HL-60/S4 treated with phorbol 12-myristate 13-acetate at 8.2 ng/mL for 4 days and 3 days (cell line): ENCODE results near the gene PIEZO2.
"Not testable (repeated sequence)": the region's sequence is repeated elsewhere in the genome, so short reads cannot be mapped to it uniquely, and the experiment has no call there.

Experiments
- in situ Hi-C: fragments of 300-500 bp; cut with MboI; formaldehyde crosslinking; loops from 2 replicates; pipeline ENCODE4 v1.15.0; 2022; ENCODE audit warnings: low sequenced_read_pairs

PIEZO2 gene

DNA sequence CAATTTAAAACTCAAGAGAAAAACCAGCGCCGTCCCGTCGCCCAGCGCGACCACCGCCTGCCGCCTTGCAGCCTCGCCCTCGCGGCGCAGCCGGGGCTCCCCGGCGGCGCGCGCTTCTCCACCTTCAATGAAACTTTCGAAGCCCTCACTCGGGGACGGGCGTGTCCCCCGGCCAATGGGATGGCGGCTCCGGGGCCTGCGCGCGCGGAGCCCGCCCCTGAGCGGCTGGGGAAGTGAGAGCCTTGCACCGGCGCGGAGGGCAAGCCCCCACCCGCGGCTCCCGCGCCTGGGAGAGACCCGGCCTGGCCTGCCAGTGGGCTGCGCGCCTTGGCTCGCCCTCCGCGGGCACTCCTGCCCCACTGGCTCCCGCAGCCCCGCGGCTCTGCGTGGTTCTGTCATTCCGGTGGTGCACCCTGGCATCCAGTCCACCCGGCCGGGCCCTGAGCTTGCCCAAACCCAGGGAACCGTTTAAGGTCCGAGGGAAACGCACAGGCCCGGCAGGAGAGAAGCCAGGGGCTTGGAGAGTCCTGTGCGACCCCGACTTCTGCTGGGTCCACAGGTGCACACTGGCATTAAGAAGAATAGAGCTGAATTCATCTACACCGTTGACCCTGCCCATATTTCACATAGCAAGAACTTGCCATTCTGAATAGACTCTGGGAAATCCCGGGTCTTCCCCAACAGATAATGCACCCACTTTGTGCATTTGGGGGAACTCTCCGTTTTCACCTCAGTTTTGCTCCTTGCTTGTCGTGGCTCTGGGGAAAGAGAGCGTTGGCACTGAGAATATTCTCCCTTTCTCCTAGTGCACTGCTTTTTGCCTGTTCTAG is at the start of gene PIEZO2:
PIEZO2 (minus strand) TSS at position 129 of the 830 bp plus-strand sequence. CDS start 981 bp downstream, outside the sequence.
- in situ Hi-C loops, result no loop called here

DNA sequence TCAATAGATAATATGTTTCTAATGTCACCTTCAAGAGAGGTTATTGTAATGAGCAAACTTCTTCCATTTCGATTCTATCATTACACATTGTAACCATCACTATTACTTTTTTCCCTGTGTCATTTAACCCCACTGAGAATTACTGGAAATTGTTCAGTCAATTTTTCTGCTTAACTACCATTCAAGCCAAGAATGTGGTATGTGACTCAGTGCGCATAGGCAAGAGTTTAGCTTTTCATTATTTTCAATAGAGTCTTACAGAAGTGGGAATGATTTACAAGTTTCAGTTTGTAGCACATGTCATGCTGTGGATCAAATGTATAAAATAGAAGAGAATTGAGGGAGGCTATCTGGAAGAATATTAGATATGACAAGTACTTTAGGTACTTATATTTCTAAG is 34.3 kb upstream of the PIEZO2 start:
- in situ Hi-C loops, result no loop called here

DNA sequence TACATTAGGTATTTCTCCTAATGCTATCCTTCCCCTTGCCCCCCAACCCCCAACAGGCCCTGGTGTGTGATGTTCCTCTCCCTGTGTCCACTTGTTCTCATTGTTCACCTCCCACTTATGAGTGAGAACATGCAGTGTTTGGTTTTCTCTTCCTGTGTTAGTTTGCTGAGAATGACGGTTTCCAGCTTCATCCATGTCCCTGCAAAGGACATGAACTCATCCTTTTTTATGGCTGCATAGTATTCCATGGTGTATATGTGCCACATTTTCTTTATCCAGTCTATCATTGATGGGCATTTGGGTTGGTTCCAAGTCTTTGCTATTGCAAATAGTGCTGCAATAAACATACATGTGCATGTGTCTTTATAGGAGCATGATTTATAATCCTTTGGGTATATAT is 32.3 kb upstream of the PIEZO2 start:
- in situ Hi-C loops, result not testable (repeated sequence)

DNA sequence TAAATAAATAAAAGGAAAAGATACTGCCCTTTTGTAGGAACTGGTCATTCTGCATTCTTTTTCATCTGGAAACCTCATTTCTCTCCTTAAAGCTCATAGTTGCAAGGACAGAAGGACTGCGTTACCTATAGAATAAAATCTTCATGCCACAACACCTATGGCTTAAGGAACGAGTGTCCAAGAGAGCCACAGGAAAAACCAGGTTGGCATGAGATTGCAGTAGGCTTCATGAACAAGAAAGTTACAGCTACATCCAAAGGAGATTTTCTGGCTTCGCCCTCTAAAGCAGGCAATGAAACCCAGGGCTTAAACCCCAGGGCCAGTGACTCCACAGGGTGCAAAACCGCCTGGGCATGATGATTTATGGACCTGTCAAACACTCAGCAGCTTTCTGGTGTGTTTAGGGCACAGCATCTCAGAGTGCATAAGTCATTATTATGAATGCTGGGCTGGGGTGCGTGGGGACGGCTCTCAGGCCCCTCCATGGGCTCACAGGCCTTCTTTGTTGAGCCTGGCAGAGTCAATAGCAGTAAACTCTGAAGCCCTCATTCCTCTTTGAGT is 30.7 kb upstream of the PIEZO2 start:
- in situ Hi-C loops, result no loop called here

DNA sequence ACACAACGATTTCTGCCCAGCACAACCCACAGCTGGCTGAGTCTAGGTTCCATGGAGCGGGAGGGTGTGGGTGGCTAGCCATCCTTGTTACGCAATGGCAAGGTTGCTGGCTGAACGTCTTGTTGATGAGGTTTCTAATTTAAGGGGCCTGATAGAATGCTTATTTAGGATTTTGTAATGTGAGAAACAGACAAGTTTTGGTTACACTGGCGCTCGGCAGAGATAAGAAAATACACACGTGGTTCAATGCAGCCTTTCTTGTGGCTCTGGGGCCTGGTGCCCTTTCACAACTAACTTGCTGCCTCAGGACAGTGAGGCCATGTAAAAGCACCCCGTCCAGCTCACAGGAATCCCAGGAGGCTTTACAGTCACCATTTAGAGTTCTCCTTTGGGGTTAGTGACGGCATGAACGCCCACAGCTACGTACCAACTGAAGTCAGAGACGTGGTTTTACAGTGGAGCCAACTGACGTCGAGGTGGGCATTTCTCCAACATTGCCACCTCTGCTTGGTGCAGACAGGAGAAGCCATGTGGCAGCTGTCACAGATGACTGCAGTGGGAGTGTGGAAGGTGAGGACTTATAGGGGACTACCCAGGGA is 29.7 kb upstream of the PIEZO2 start:
- in situ Hi-C loops, result no loop called here

DNA sequence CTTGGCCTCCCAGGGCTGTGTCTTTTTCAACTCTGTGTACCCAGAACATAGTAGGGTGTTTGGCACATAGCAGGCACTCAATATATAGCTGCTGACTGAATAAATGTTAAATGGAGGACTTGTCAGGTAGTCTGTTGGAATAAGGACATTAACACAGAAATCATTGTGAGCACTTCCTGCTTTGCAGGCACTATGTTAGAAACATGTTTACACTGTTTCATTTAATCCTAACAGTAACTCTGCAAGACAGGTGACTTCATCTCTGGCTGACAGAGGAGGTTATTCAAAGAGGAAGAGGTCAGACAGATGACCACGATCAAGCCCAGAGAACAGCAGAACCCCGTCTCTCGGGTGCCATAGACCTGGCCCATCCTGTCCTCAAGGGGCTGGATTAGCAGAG is 28.0 kb upstream of the PIEZO2 start:
- in situ Hi-C loops, result no loop called here

DNA sequence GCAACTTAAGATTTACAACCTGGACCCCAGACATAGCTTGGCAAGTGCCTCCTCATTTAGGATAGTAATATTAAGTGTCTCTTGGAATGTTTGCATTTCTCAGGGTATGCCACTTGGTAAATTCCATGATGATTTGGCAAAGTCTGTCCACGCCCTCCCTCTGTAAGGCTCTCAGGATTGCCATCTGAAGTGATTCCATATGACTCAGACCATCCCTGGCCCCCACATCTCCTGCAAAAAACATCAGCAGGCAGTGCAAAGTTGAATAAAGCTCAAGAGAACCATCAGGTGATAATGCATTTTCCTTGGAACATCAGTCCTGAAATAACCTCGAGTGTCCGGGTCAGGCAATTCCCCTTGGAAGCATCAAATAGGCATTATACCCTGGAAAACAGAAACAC is 27.1 kb upstream of the PIEZO2 start:
- in situ Hi-C loops, result no loop called here

DNA sequence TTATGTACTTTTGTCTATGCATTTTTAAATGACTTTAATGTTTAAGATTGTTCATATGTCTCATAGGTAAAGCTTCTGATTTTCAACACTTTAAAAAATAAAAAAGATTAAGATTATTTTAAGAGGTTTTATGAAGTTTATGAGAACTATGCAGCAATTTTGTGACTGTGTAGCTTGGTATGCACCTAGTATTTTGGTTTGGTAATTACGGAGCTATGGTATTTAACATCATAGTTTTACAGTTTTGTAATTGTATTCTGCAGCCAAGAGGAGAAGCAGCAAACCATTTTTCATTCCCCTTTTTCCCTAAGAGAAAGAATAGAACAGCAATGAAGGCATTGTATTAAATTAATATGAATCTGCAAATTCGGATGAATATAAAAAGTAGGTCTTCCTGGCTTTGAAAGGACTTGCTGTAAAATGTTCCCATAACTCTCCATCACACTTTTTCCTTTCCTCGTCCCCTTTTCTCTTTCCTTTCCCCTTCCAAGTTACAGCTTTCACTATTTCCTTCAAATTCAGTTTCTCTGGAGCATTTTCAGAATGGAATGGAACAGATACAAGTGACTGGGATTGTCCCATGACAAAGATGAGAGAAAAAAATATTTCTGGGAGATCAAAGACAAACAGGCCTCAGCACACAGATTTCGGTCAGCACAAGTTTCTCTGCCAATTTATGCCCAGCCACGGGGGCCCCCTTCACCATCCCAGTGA is 26.1 kb upstream of the PIEZO2 start:
- in situ Hi-C loops, result no loop called here

DNA sequence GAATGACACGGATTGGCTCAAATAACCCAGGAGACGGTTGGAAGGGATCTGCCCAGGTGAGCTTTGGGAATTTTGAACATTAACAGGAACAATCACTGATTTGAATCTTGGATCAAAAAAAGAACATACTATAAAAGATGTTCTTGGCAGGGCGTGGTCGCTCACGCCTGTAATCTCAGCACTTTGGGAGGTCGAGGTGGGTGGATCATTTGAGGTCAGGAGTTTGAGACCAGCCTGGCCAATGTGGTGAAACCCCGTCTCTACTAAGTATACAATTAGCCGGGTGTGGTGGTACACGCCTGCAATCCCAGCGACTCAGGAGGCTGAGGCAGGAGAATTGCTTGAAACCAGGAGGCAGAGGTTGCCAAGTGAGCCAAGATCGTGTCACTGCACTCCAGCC is 24.8 kb upstream of the PIEZO2 start:
- in situ Hi-C loops, result not testable (repeated sequence)

DNA sequence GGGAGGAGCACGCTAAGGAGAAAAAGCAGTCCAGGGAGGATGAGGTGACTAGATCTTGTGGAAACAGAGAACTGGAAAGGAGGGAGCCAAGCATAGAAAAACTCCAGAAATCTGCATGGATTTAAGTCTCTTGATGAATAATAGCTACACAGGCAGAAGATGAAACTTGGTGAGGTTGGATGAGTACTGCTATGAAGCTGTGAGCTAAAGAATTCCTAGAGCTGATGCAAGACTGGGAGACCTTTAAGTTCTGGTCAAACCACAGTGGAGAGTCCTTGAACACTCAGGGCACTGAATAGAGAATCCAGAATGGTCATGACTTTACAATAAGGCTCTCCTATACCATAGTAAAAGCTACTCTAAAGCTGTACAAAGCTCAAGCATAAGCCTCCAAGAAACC is 18.4 kb upstream of the PIEZO2 start:
- in situ Hi-C loops, result no loop called here

DNA sequence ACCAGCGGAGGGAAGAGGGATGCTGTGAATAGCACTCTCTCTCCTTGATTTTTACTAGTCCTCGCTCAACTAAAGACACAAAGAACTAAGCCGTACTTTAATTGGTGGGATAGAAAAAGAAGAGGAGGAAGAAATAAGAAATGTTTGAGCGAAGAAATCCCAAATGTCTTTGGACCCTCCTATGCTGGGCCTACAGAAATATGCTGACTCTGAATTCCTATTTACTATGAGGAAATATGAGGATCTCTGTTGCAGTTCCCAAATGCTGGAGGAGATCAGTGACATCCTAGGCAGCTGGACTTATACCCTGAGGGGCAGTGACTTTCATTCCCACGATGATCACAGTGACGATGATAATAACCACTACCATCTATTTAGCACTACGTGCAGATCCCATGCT is 16.6 kb upstream of the PIEZO2 start:
- in situ Hi-C loops, result no loop called here

DNA sequence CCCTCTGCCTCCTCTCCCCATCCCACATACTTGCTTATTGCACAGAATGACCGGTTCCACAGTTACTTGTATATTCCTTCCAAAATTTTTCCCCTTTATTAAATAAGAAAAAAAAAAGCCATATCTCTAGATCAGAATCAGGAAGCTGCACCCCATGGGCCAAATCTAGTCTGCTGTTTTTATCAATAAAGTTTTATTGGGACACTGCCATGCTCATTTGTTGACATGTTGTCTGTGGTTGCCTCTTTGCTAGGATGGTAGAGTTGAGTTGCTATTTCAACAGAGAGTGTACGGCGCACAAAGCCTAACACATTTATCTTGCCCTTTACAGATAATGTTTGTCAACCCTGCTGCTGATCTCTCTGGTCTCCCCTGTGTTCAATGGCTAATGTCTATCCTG is 15.8 kb upstream of the PIEZO2 start:
- in situ Hi-C loops, result no loop called here

DNA sequence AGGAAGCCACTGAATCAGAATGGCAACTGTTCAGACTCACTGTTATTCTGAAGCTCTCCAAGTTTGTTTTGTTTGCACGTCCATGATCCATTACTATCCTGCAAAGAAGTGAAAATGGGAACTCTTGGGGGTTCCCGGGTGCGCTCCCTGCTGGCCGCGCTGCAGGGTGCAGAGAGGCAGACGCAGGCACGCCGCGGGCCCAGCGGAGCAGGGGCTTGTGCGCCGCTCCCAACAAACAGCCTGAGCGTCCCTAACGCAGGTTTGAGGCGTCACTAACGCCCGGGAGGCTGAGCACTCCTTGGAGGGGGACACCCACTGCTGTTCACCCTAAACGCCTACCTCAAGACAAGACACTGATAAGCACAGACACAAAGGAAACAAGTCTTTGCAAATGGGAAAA is 14.3 kb upstream of the PIEZO2 start:
- in situ Hi-C loops, result no loop called here

DNA sequence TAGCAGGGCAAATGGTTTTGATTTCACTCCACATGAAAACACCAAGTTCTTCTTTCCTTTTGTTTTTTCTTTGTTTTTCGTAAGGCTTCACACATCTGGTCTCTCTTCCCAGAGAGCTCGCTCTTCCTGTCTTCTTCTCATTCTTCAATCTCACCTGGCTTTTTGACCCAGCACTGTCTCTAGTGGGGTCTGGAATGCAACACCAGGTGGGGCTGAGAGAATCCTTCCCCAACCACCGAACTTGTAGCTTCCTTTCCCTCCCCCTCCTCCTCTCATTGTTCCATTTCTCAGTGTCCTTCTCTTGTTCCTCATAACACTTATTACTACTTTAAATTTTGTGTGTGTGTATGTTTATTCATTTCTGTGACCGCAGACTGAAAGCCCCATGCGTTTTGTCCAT is 13.5 kb upstream of the PIEZO2 start:
- in situ Hi-C loops, result no loop called here

DNA sequence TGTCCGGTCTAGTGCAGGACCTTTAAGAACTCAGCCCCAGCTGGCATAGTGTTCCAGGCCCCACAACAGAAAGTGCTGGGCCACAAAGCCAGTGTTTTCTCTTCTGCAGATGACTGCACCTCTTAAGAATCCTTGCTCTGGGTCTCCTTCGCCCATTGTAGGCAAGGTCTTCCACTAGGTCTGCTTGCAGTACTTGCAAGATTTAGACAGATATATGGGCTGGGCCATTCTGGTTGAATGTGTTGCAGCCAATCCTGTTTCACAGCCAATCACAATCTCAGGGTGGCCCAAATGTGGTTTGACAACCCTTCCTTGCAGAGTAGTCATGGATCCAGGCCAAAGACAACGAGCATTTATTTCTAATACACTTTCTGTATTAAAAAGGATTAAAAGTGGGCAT is 13.1 kb upstream of the PIEZO2 start:
- in situ Hi-C loops, result no loop called here

DNA sequence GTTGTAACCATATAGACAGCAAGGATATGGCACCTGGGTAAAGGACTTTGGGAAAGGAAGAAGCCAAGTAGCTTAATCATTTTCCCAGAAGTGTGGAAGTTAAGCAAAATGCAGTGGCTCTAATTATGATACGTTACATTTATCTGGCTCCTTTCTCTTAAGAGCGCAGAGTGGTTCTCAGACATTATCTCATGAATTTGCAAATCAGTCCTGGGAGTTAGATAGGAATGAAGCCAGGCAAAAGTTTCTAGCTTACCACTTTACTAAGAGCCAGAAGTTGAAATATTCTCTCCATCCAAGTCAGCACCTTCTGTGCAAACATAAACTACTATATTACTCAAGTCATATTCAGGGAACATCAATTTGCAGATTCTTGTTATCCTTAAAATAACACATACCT is 10.9 kb upstream of the PIEZO2 start:
- in situ Hi-C loops, result no loop called here

DNA sequence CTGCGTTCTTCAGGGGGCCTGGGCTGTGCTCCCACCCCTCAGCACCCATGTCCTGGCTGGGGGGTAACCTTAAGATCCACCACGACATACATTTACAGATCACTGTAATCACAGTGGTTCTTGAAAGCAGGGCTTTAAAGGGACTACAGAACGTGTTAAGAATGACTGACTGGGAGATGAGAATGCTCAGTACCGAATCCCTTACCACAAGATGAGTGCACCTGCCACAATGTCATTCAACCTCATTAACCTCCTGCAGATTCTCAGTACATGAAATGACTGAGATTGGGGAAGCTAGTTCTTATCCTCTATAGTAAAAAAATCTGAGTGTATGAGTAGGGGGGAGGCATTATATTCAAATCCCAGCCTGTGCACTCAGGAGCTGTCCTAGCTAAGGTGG is 10.5 kb upstream of the PIEZO2 start:
- in situ Hi-C loops, result no loop called here

DNA sequence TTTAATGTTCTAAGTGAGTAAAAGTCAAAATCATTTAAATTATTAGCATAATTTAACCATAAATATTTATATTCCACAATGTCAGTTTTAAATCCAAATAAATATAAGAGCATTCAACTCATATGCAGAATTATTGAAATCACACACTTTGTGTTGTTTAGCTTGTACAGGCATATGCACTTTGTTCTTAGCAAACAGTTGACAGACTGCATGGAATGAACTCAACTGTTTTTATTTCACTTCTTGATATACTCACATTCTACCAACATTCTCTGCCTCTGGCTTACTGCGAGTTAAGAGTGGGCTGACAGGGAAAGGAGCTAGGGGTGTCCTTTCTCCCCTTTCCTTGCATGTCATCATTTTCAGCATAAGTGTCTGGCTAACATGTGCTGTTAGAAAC is 7.6 kb upstream of the PIEZO2 start:
- in situ Hi-C loops, result no loop called here

DNA sequence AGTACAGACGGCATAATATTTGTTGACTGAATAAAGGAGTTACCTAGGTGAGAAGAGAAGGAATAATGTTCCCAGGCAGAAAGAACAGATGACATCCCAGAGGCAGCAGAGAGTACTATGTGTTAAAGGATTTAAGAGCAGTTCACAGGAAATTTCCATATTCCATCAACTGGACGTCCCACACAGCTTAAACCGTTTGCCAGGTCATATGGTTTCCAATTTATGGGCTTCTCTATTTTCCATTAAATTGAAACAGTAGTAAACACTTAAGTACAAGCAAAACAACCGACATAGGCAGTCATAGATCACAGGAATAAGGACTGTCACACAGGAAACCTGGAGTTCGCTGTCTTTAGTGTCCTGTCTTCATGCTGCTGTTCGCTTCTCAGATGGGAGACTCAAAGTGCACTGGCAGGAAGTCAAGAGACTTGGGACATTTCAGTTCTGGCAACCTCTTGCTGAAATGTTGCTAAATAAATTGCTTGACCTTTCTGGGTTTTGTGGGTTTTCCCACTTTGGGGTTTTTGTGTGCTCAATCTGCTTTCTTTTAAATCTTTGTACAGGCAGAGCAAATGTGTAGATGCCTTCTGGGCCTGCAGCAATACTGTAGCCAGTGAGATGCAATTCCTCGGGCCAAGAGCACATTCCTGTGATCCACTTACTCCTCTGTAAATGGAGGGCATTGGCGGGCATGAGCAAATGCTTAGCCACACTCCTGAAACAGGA is 5.8 kb upstream of the PIEZO2 start:
- in situ Hi-C loops, result no loop called here

DNA sequence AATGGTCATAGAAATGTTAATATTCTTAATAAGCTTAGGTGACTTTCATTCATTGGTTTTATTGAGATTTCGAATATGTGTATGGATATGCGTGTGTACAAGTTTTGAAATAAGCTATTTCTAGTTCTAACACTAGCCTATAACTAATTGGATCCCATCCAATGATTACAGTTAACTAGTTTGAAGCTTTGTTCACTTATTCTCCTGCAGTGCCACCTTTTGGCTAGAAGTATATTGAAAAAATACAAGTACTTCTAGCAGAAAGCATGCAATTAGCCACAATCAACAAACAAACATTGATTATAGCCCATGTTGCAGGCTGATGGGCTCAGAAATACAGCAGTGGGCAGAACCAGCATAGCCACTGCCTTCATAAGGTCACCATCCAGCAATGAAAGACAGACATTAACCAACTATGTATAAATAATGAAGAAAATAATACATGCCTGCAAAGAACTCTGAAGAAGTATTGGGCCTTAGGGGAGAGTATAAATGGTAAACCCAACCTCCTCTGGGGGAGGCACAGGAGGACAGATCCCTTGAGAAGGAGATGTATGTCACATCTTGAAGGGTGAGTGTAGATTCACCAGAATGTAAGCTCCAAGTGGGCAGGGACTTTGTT is 5.1 kb upstream of the PIEZO2 start:
- in situ Hi-C loops, result no loop called here

DNA sequence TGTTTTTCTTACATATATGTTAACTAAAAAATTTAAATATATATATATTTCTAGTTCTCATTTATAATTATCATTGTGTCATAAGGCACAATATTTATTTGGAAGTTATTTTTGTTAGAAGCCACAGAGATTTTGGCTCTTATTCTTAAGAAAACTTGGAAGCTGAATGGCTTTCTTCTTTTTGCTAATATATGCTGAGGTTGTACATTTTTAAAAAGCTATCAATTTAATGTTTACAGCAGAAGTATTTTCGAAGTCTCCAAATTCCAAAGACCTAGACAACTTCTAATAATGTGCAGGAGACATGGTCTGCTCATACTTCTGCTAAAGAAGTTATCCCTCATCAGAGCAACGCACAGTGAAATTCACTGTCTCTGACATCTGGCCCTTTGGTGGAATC is 3.7 kb upstream of the PIEZO2 start:
- in situ Hi-C loops, result no loop called here
